Measurements from ENCODE around the gene CALHM5.

DNA sequence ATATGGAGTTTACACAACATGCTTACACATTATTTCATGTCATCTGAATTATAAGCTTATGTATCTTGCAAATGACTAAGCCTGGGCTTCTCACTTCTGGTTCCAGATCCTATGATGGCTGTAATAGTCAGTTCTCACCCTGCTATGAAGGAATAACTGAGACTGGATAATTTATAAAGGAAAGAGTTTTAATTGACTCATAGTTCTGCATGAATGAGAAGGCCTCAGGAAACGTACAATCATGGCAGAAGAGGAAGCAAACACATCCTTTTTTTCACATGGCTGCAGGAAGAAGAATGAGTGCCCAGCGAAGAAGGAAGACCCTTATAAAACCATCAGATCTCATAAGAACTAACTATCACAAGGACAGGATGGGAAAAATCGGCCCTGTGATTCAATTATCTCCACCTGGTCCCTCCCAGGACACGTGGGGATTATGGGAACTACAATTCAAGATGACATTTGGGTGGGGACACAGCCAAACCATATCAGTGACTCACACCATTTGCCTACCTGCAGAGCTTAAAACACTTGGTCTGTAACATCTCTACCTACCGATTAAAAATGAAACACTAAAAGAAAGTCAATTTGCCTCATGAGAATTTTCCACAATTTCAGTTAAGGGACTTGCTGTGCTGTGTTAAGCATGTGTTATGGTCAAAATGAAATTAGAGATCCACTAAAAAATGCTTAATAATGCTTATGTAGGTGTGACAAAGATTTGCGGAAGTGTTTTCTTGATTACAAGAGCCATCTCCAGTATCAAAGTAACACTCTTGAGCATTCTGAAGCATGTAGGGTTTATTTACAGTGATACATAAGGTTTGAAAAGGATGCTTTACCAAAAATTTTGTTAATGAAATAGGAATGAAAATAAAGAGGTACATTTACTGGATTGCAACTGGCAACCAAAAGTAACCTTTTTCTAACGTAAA is 57.6 kb downstream of the CALHM5 start:
- no peak for TF ChIP-seq CTCF (IDR thresholded peaks at IDR 0.05; ENCODE audit: low read length)
- TF ChIP-seq EZH2 (optimal IDR thresholded peaks at IDR 0.05; ENCODE audit: low read depth, low read length), result no peak
